Heart left ventricle (tissue), 16 donors: ENCODE results near the gene VPS33B. TPM values are rescaled to one million over a fixed set of nuclear protein-coding genes. Genes with fewer than 3 reads are reported as not detected.

Experiments
- ATAC-seq, 4 donors: fragments of 200-7000 bp; cut with Tn5 transposase; one replicate each; pipeline ENCODE4 v1.9.1; 2020 to 2022; ENCODE audit warnings: moderate library complexity in 4 of 4, mild to moderate bottlenecking in 3 of 4, moderate number of reproducible peaks in 1 of 4
- DNase-seq, 5 donors: peaks; one replicate each; pipeline ENCODE4 v3.0.0-alpha.2; 2020
- H3K27ac ChIP-seq, 12 donors: fragments of 200-600 bp; sonication (generic) in 4 of 12; one replicate each; pipeline versions ENCODE4 v1.5.0 to v1.8.0; 2016 to 2022; ENCODE audit warnings: mild to moderate bottlenecking in 2 of 12
- H3K27me3 ChIP-seq, 9 donors: fragments of 200-600 bp; sonication (generic) in 2 of 9; one replicate each; pipeline versions ENCODE4 v1.5.1 to v1.8.0; 2016 to 2022; ENCODE audit warnings: mild to moderate bottlenecking in 3 of 9
- H3K36me3 ChIP-seq, 9 donors: fragments of 200-600 bp; sonication (generic) in 2 of 9; one replicate each; pipeline versions ENCODE4 v1.5.0 to v1.8.0; 2018 to 2022; ENCODE audit warnings: mild to moderate bottlenecking in 2 of 9
- H3K4me1 ChIP-seq, 12 donors: fragments of 200-600 bp; sonication (generic) in 4 of 12; one replicate each; pipeline versions ENCODE4 v1.5.0 to v1.8.0; 2016 to 2022; ENCODE audit warnings: mild to moderate bottlenecking in 3 of 12
- H3K4me3 ChIP-seq, 12 donors: fragments of 200-600 bp; sonication (generic) in 4 of 12; one replicate each; pipeline versions ENCODE4 v1.5.0 to v1.8.0; 2017 to 2022; ENCODE audit warnings: mild to moderate bottlenecking in 9 of 12, moderate library complexity in 4 of 12
- H3K9me3 ChIP-seq, 12 donors: fragments of 200-600 bp; sonication (generic) in 4 of 12; one replicate each; pipeline versions ENCODE4 v1.5.0 to v1.8.0; 2016 to 2022; ENCODE audit warnings: mild to moderate bottlenecking in 1 of 12
- CTCF ChIP-seq, 12 donors: fragments of 200-600 bp; sonication (generic) in 4 of 12; IDR thresholded peaks; one replicate each; pipeline versions ENCODE4 v1.5.0 to v1.8.0; 2018 to 2022; ENCODE audit warnings: antibody characterized with exemption in 12 of 12, mild to moderate bottlenecking in 5 of 12
- POLR2A ChIP-seq, 2 donors: fragments of 450-650 bp; IDR thresholded peaks; one replicate each; pipeline ENCODE4 v1.6.1; 2017; ENCODE audit warnings: antibody characterized with exemption in 2 of 2, mild to moderate bottlenecking in 2 of 2, moderate library complexity in 2 of 2
- WGBS, 4 donors: extraction: QIAGEN DNeasy Blood & Tissue Kit in 2 of 4; methylation state at CpG; one replicate each; pipeline versions ENCODE4 v1.1.5 to v1.1.7; 2013 to 2018; 5-methylcytosine and 5-hydroxymethylcytosine counted together
- intact Hi-C, 10 donors: fragments of 100-400 bp; cut with DNase I; formaldehyde crosslinking; loops; one replicate each; pipeline versions ENCODE4 v1.11.1 to v1.14.2; 2022
- polyA plus RNA-seq, 2 donors: library from polyadenylated mRNA; stranded (reverse); fragments of 200-250 nt; gene quantifications; one replicate each; pipeline ENCODE4 v1.2.3, GENCODE V29; 2013
- total RNA-seq, 9 donors: library from RNA; depleted of rRNA in 2 of 9; stranded (reverse); fragments of >200 nt in 2 of 9; fragmentation: NEBNext Ultra II Directional in 3 of 9; extraction: Animal tissue kit (Norgen Biotek cat#: 25700) in 3 of 9; gene quantifications; one replicate each; pipeline versions ENCODE4 v1.1.0 to v1.2.4, GENCODE V29; 2016 to 2023
- donor health status: ischemic (EF 13 %, LVEDD 7.1; RV severe dilation, severe dysfunction).
- donor health status: healthy with polysubstance abuse.
- donor health status: DM: no; HTN: yes; CAD: no.
- donor health status: DM: no; HTN: no; CAD: no.
- donor health status: ischemic (EF 25% LVEDD 6.9; RV normal size, moderate dysfunction).
- donor health status: ischemic (EF 25% LVEDD 5.7; RV mildly dilated, moderate dysfunction).
- donor health status: healthy.
- donor health status: DM: yes; HTN: yes; CAD: no.
- donor health status: ischemic (EF 35%, LVEDD 5.7; RV mildly dilated, moderate dysfunction).
- donor health status: nonischemic (EF 11% LVEDD 7.7; RV severe dilation, severe dysfunction).
- donor health status: DM: yes; HTN: yes; CAD: no.
- donor health status: PGD.
- donor health status: ischemic (EF 29% LVEDD 5.4; RV normal size, mild dysfunction).
- donor health status: nonischemic (EF 23%, LVEDD 6.1; RV moderate dilation, normal function).

Gene VPS33B
- total and polyA plus RNA-seq, 11 donors, result 2.9 to 8.2 (median 5.7) TPM

- H3K9me3 ChIP-seq, result no peaks in the 10 kb centered on the region
- WGBS, 4 donors, result 86 to 89% (median 88%) methylated on average over 4 of the region's 4 CpGs
- no peaks in the 10 kb centered on the region for H3K27me3 ChIP-seq
- DNase-seq, result no peak
- no peak overlapping the region for H3K4me3 ChIP-seq
- intact Hi-C loops, result loop anchor here in 1 of 10 donors (5.0 kb wide), 1 partner anchor 85 kb away; no protein-coding TSS in a partner anchor
- H3K36me3 ChIP-seq, result peaks cover 0 to 70% (median 49%) of the 10 kb centered on the region in 9 donors
- no peak for ATAC-seq
- H3K27ac ChIP-seq, result no peak overlapping the region
- TF ChIP-seq POLR2A (IDR thresholded peaks at IDR 0.05), result no peak
- no peak for TF ChIP-seq CTCF (IDR thresholded peaks at IDR 0.05)
- peaks cover 0 to 32% (median 16%) of the 10 kb centered on the region in 12 donors for H3K4me1 ChIP-seq
These were observed 60.4 kb downstream of the VPS33B start for GRCh38 chr15:90962021-90962420.

- ATAC-seq (peak in 2 of 4 donors; percentile 1 to 11), DNase-seq (no peak)
- intact Hi-C loops, result loop anchor here in 1 of 10 donors (5.0 kb wide), 1 partner anchor 87 kb away; no protein-coding TSS in a partner anchor
- no peak for TF ChIP-seq CTCF (IDR thresholded peaks at IDR 0.05)
- no peak for TF ChIP-seq POLR2A (IDR thresholded peaks at IDR 0.05)
- H3K4me1 ChIP-seq, result peaks cover 0 to 44% (median 25%) of the 10 kb centered on the region in 12 donors
- H3K27me3 ChIP-seq, result no peaks in the 10 kb centered on the region
- H3K36me3 ChIP-seq, result peaks cover 0 to 55% (median 38%) of the 10 kb centered on the region in 9 donors
- peak overlapping the region in 7 of 12 donors; percentile 14 to 69 (median 40) for H3K27ac ChIP-seq
- 72 to 77% (median 74%) methylated on average over 20 of the region's 20 CpGs for WGBS, 4 donors
- H3K9me3 ChIP-seq, result no peaks in the 10 kb centered on the region
- no peak overlapping the region for H3K4me3 ChIP-seq
These were observed 61.9 kb downstream of the VPS33B start for GRCh38 chr15:90960298-90961091.

- H3K4me1 ChIP-seq, result peaks cover 0 to 50% (median 29%) of the 10 kb centered on the region in 12 donors
- intact Hi-C loops, result loop anchor here (5.0 to 10.0 kb wide), 9 partner anchors 32 to 312 kb away; partner anchors contain the start of genes PRC1 (in 2 of the 10) and VPS33B (in 1 of the 10)
- H3K4me3 ChIP-seq, result no peak overlapping the region
- no peaks in the 10 kb centered on the region for H3K9me3 ChIP-seq
- peak; percentile 68 to 90 (median 87) for ATAC-seq
- 43 to 60% (median 51%) methylated on average over 4 to 5 of the region's 5 CpGs for WGBS, 4 donors
- DNase-seq, result peak in 4 of 5 donors; percentile 73 to 82 (median 76)
- TF ChIP-seq CTCF (IDR thresholded peaks at IDR 0.05) (no peak), POLR2A (IDR thresholded peaks at IDR 0.05) (no peak)
- peaks cover 0 to 49% (median 36%) of the 10 kb centered on the region in 9 donors for H3K36me3 ChIP-seq
- no peaks in the 10 kb centered on the region for H3K27me3 ChIP-seq
- peak overlapping the region in 8 of 12 donors; percentile 23 to 69 (median 48) for H3K27ac ChIP-seq
These were observed 62.5 kb downstream of the VPS33B start for GRCh38 chr15:90959894-90960293.

- no peaks in the 10 kb centered on the region for H3K9me3 ChIP-seq
- H3K27ac ChIP-seq, result peak overlapping the region in 7 of 12 donors; percentile 23 to 69 (median 50)
- H3K27me3 ChIP-seq, result no peaks in the 10 kb centered on the region
- no peak for ATAC-seq
- 70 to 84% (median 79%) methylated on average over 8 of the region's 8 CpGs for WGBS, 4 donors
- H3K36me3 ChIP-seq, result peaks cover 0 to 43% (median 33%) of the 10 kb centered on the region in 9 donors
- peaks cover 0 to 54% (median 29%) of the 10 kb centered on the region in 12 donors for H3K4me1 ChIP-seq
- no peak overlapping the region for H3K4me3 ChIP-seq
- intact Hi-C loops, result loop anchor here (5.0 to 10.0 kb wide), 9 partner anchors 33 to 313 kb away; partner anchors contain the start of genes PRC1 (in 2 of the 10) and VPS33B (in 1 of the 10)
- TF ChIP-seq CTCF (IDR thresholded peaks at IDR 0.05) (no peak), POLR2A (IDR thresholded peaks at IDR 0.05) (no peak)
- no peak for DNase-seq
These were observed 63.3 kb downstream of the VPS33B start for GRCh38 chr15:90959028-90959595.
